Epithelial cell of proximal tubule (primary cell): ENCODE results near the gene NLGN3. TPM values are rescaled to one million over a fixed set of nuclear protein-coding genes. Genes with fewer than 3 reads are reported as not detected.

Experiments used
- DNase-seq: peaks from one replicate; pipeline ENCODE4 v3.0.0-alpha.2; 2011; ENCODE audit warnings: low read depth
- H3K4me3 ChIP-seq: 2 replicates; pipeline ENCODE4 v1.5.1; 2011; ENCODE audit warnings: low read depth, mild to moderate bottlenecking, low read length
- CTCF ChIP-seq: conservative IDR thresholded peaks from 2 replicates; pipeline ENCODE4 v1.5.1; 2012; ENCODE audit warnings: low read depth, mild to moderate bottlenecking, low read length
- total RNA-seq: library from RNA; depleted of rRNA; stranded (reverse); fragments of >200 nt; gene quantifications from 2 replicates; pipeline ENCODE4 v1.2.3, GENCODE V29; 2015

NLGN3 gene
- total RNA-seq = not detected in 2 replicates

- DNase-seq = no peak
- TF ChIP-seq CTCF = no peak
- H3K4me3 ChIP-seq = no peak within 1 kb of the TSS
Observed at GRCh38 chrX:71144651-71145050, at the start of gene NLGN3. NLGN3 (plus strand) TSS chrX:71144841; CDS start chrX:71147750, 2,909 bp downstream.

GRCh38 chrX:71095033-71095432 lies 49.6 kb upstream of the NLGN3 start:
- TF ChIP-seq CTCF = no peak

GRCh38 chrX:71095555-71095980 lies 49.1 kb upstream of the NLGN3 start, which contains the start of gene FOXO4:
FOXO4 (plus strand) TSS chrX:71095851; CDS start chrX:71096529, 678 bp downstream.
- H3K4me3 ChIP-seq = peak within 1 kb of the TSS; percentile 69
- peak; percentile 27 for DNase-seq
- TF ChIP-seq CTCF = no peak

More at GRCh38 chrX:71095033-71095432, 49.6 kb upstream of the NLGN3 start:
- peak overlapping the region; percentile 69 for H3K4me3 ChIP-seq
- no peak for DNase-seq

GRCh38 chrX:71095981-71096759 lies 48.5 kb upstream of the NLGN3 start:
- no peak for TF ChIP-seq CTCF
- no peak for DNase-seq
- peak overlapping the region; percentile 69 for H3K4me3 ChIP-seq

- no peak for DNase-seq
- peak overlapping the region; percentile 69 for H3K4me3 ChIP-seq
- no peak for TF ChIP-seq CTCF
Observed at GRCh38 chrX:71096760-71097032, 47.9 kb upstream of the NLGN3 start.

- no peak overlapping the region for H3K4me3 ChIP-seq
- peak; percentile 58 for TF ChIP-seq CTCF
- no peak for DNase-seq
Observed at GRCh38 chrX:71098302-71098701, 46.3 kb upstream of the NLGN3 start.
